Activated CD8-positive, alpha-beta memory T cell treated with anti-CD3 and anti-CD28 coated beads for 36 hours (primary cell): ENCODE data around the gene VPS18. TPM values are rescaled to one million over a fixed set of nuclear protein-coding genes. Genes with fewer than 3 reads are reported as not detected.

Experiments used
- CTCF ChIA-PET: fragments of 350-600 bp; sonication (Branson Sonifier 250); formaldehyde crosslinking; loops from one replicate; lab custom pipeline; 2021; ENCODE audit warnings: antibody characterized with exemption; lab: Charles Lee
- POLR2A ChIA-PET: fragments of 350-600 bp; sonication (Branson Sonifier 250); formaldehyde crosslinking; loops from one replicate; lab custom pipeline; 2021; ENCODE audit warnings: antibody characterized with exemption; lab: Charles Lee
- total RNA-seq, 2 experiments: library from RNA; stranded (reverse); gene quantifications; one replicate each; pipeline ENCODE4 v1.2.3, GENCODE V29; 2021

VPS18 gene
- total RNA-seq, 2 experiments from 2014 or later, result 16.0 to 16.8 TPM

GRCh38 chr15:40891138-40891537 is 3.1 kb upstream of the VPS18 start:
- ChIA-PET CTCF (interaction anchor here (1.2 to 2.1 kb wide), 2 partner anchors 18 to 19 kb away, joined by 4 to 9 read pairs; partner anchors contain the start of gene RHOV), POLR2A (interaction anchor here (1.1 kb wide), 1 partner anchor 33 kb away, joined by 4 read pairs; no protein-coding TSS in a partner anchor)

- POLR2A ChIA-PET, result interaction anchor here (1.1 kb wide), 1 partner anchor 34 kb away, joined by 4 read pairs; no protein-coding TSS in a partner anchor
- CTCF ChIA-PET, result interaction anchor here (1.1 to 2.1 kb wide), 4 partner anchors 18 to 39 kb away, joined by 4 to 12 read pairs (median 6); partner anchors contain the start of gene RHOV
These were observed 2.3 kb upstream of the VPS18 start for GRCh38 chr15:40891810-40892446.

GRCh38 chr15:40892447-40893012 is 1.7 kb upstream of the VPS18 start:
- POLR2A ChIA-PET, result interaction anchor here (1.1 kb wide), 1 partner anchor 35 kb away, joined by 4 read pairs; no protein-coding TSS in a partner anchor
- CTCF ChIA-PET, result interaction anchor here (0.5 to 2.1 kb wide), 5 partner anchors 19 to 385 kb away, joined by 3 to 12 read pairs (median 4); partner anchors contain the start of gene RHOV

GRCh38 chr15:40893019-40893670 is 1.1 kb upstream of the VPS18 start:
- CTCF ChIA-PET, result interaction anchor here (0.5 to 3.1 kb wide), 8 partner anchors 12 to 386 kb away, joined by 3 to 12 read pairs (median 6); partner anchors contain the start of genes CHAC1, RHOV and SPINT1
- POLR2A ChIA-PET, result no interaction called here

- ChIA-PET POLR2A (interaction anchor here (0.6 to 2.3 kb wide), 5 partner anchors 36 to 222 kb away, joined by 3 to 21 read pairs (median 3); partner anchors contain the start of genes CHAC1 and SPINT1), CTCF (interaction anchor here (0.7 to 5.3 kb wide), 20 partner anchors 10 to 305 kb away, joined by 3 to 66 read pairs (median 4); partner anchors contain the start of genes CHAC1, DLL4, RHOV and SPINT1)
These were observed 615 bp downstream of the VPS18 start for GRCh38 chr15:40894681-40895448.

GRCh38 chr15:40899536-40900207 is 5.4 kb downstream of the VPS18 start:
- POLR2A ChIA-PET, result no interaction called here

GRCh38 chr15:40900256-40901052 is 6.2 kb downstream of the VPS18 start:
- ChIA-PET POLR2A (no interaction called here), CTCF (no interaction called here)

More at GRCh38 chr15:40899536-40900207, 5.4 kb downstream of the VPS18 start:
- CTCF ChIA-PET, result interaction anchor here (0.6 kb wide), 1 partner anchor 160 kb away, joined by 4 read pairs; no protein-coding TSS in a partner anchor

GRCh38 chr15:40901053-40901443 is 6.8 kb downstream of the VPS18 start:
- POLR2A ChIA-PET, result interaction anchor here (0.7 kb wide), 1 partner anchor 563 kb away, joined by 3 read pairs; no protein-coding TSS in a partner anchor

GRCh38 chr15:40902605-40903561 is 8.6 kb downstream of the VPS18 start:
- ChIA-PET CTCF (interaction anchor here (0.6 to 6.5 kb wide), 15 partner anchors 7 to 282 kb away, joined by 3 to 71 read pairs (median 7); partner anchors contain the start of genes CHAC1, DLL4 and VPS18), POLR2A (no interaction called here)

More at GRCh38 chr15:40901053-40901443, 6.8 kb downstream of the VPS18 start:
- CTCF ChIA-PET, result no interaction called here

- CTCF ChIA-PET, result interaction anchor here (0.6 to 6.5 kb wide), 16 partner anchors 8 to 428 kb away, joined by 3 to 71 read pairs (median 6); partner anchors contain the start of genes CHAC1, DLL4, NUSAP1 and OIP5
- POLR2A ChIA-PET, result interaction anchor here (0.7 to 1.0 kb wide), 2 partner anchors 50 to 681 kb away, joined by 3 read pairs; no protein-coding TSS in a partner anchor
These were observed 10.4 kb downstream of the VPS18 start for GRCh38 chr15:40904552-40905201.

- POLR2A ChIA-PET, result interaction anchor here (0.6 to 1.5 kb wide), 4 partner anchors 9 to 109 kb away, joined by 3 to 5 read pairs (median 4); no protein-coding TSS in a partner anchor
These were observed 12.1 kb downstream of the VPS18 start for GRCh38 chr15:40906091-40906990.

GRCh38 chr15:40906991-40907802 is 12.9 kb downstream of the VPS18 start:
- POLR2A ChIA-PET, result interaction anchor here (0.6 to 1.5 kb wide), 5 partner anchors 8 to 143 kb away, joined by 3 to 4 read pairs (median 4); partner anchors contain the start of gene CHAC1

More at GRCh38 chr15:40906091-40906990, 12.1 kb downstream of the VPS18 start:
- CTCF ChIA-PET, result interaction anchor here (0.6 to 6.5 kb wide), 20 partner anchors 9 to 394 kb away, joined by 3 to 71 read pairs (median 5); partner anchors contain the start of genes DLL4 and VPS18

GRCh38 chr15:40908095-40908494 is 13.8 kb downstream of the VPS18 start:
- CTCF ChIA-PET, result interaction anchor here (1.1 to 6.5 kb wide), 8 partner anchors 9 to 239 kb away, joined by 3 to 71 read pairs (median 22); partner anchors contain the start of genes CHAC1, DLL4 and VPS18
- POLR2A ChIA-PET, result interaction anchor here (1.1 to 1.4 kb wide), 2 partner anchors 33 to 45 kb away, joined by 4 read pairs; partner anchors contain the start of gene CHAC1

More at GRCh38 chr15:40906991-40907802, 12.9 kb downstream of the VPS18 start:
- CTCF ChIA-PET, result interaction anchor here (0.7 to 6.5 kb wide), 16 partner anchors 10 to 393 kb away, joined by 3 to 71 read pairs (median 5); partner anchors contain the start of genes CHAC1, DLL4 and VPS18
